CD4-positive, alpha-beta T cell treated with Interleukin-17A for 4 hours (primary cell): ENCODE measurements around the gene ARID1B.
"Not testable (repeated sequence)": the region's sequence is repeated elsewhere in the genome, so short reads cannot be mapped to it uniquely, and the experiment has no call there.

Experiments used
- DNase-seq: peaks from one replicate; pipeline ENCODE4 v3.0.0-alpha.2; 2020; ENCODE audit warnings: mixed read lengths

ARID1B gene

GRCh38 chr6:156972145-156972544 lies 195.0 kb downstream of the ARID1B start:
- DNase-seq = no peak

- DNase-seq = no peak
Observed at GRCh38 chr6:156974830-156975261, 197.7 kb downstream of the ARID1B start.

GRCh38 chr6:156975414-156975813 lies 198.2 kb downstream of the ARID1B start:
- DNase-seq = no peak

- DNase-seq = peak; percentile 33
Observed at GRCh38 chr6:156976216-156977127, 199.3 kb downstream of the ARID1B start.

GRCh38 chr6:156977527-156978291 lies 200.5 kb downstream of the ARID1B start:
- DNase-seq = no peak

- no peak for DNase-seq
Observed at GRCh38 chr6:156978948-156979347, 201.8 kb downstream of the ARID1B start.

- DNase-seq = no peak
Observed at GRCh38 chr6:156980515-156980914, 203.3 kb downstream of the ARID1B start.

- DNase-seq = no peak
Observed at GRCh38 chr6:156980948-156981347, 203.8 kb downstream of the ARID1B start.

- DNase-seq = no peak
Observed at GRCh38 chr6:156982168-156982567, 205.0 kb downstream of the ARID1B start.

GRCh38 chr6:156982864-156983263 lies 205.7 kb downstream of the ARID1B start:
- DNase-seq = not testable (repeated sequence)

- DNase-seq = no peak
Observed at GRCh38 chr6:156984178-156984738, 207.1 kb downstream of the ARID1B start.

- DNase-seq = no peak
Observed at GRCh38 chr6:156985309-156985708, 208.1 kb downstream of the ARID1B start.

GRCh38 chr6:156988276-156989158 lies 211.3 kb downstream of the ARID1B start:
- DNase-seq = peak; percentile 27

GRCh38 chr6:156989159-156989806 lies 212.1 kb downstream of the ARID1B start:
- no peak for DNase-seq

GRCh38 chr6:156992020-156992804 lies 215.0 kb downstream of the ARID1B start:
- no peak for DNase-seq

GRCh38 chr6:156993713-156994112 lies 216.5 kb downstream of the ARID1B start:
- DNase-seq = no peak

GRCh38 chr6:156994215-156995076 lies 217.3 kb downstream of the ARID1B start:
- no peak for DNase-seq

- no peak for DNase-seq
Observed at GRCh38 chr6:156995502-156995901, 218.3 kb downstream of the ARID1B start.

- no peak for DNase-seq
Observed at GRCh38 chr6:156996265-156996664, 219.1 kb downstream of the ARID1B start.

- no peak for DNase-seq
Observed at GRCh38 chr6:156998794-156999330, 221.7 kb downstream of the ARID1B start.
